ENCODE results near the gene GPATCH2L.

DNA sequence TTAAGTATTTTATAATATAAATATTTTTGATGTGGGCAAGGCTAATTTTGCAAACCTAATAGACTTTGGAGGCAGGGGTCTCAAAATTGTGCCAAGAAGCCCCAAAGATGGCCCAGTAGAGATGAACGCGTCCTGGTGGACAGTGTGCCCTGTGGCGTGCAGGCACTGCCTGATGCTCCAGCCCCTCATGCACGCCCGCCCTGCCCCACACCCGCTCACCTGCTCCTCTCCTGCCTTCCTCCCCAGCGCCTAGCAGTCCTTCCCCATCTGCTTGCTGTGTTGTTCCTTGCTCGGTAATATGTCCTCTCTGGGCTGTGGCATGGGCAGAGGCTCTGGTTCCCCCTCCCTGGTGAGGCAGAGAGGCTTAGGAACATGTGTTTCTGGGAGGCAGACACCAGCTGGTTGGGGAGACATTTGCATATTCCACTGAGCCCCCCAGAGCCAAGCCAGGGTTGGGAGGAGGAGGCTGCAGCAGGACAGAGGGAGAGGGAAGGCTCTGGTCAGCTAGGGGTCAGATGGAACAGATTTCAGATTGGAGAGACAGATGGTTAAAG is 46.8 kb upstream of the GPATCH2L start:
- TF ChIP-seq NFRKB (IDR thresholded peaks at IDR 0.05) = no peak
- no peak for TF ChIP-seq FOXA1 (IDR thresholded peaks at IDR 0.05)

Data from HEK293T (cell line).